OCI-LY1 (cell line): ENCODE results near the gene CTH.
"Not testable (repeated sequence)": the region's sequence is repeated elsewhere in the genome, so short reads cannot be mapped to it uniquely, and the experiment has no call there.

ENCODE experiments used
- H2AFZ ChIP-seq: fragments of 200-600 bp; sonication (generic), shearing (Covaris generic); 2 replicates; pipeline ENCODE4 v1.6.0; 2014; ENCODE audit warnings: antibody characterized with exemption, mild to moderate bottlenecking, low read length
- H3F3A ChIP-seq: fragments of 200-600 bp; sonication (generic), shearing (Covaris generic); 2 replicates; pipeline ENCODE4 v1.6.0; 2014; ENCODE audit warnings: mild to moderate bottlenecking, antibody characterized with exemption, low read length, moderate library complexity; ENCODE audit not compliant: insufficient read depth
- H3K27ac ChIP-seq: fragments of 200-600 bp; sonication (generic); 2 replicates; pipeline ENCODE4 v1.5.1; 2014; ENCODE audit warnings: low read length, mixed run types, mild to moderate bottlenecking, low read depth; ENCODE audit not compliant: poor library complexity, severe bottlenecking
- H3K27me3 ChIP-seq: fragments of 200-600 bp; sonication (generic); 2 replicates; pipeline ENCODE4 v1.6.0; 2014; ENCODE audit warnings: antibody characterized with exemption, mild to moderate bottlenecking, low read length, moderate library complexity; ENCODE audit not compliant: insufficient read depth
- H3K36me3 ChIP-seq: fragments of 200-600 bp; sonication (generic); 2 replicates; pipeline ENCODE4 v1.6.1; 2014; ENCODE audit warnings: mild to moderate bottlenecking, antibody characterized with exemption, low read length, moderate library complexity, mixed read lengths; ENCODE audit not compliant: insufficient read depth
- H3K4me1 ChIP-seq: fragments of 200-600 bp; sonication (generic); 2 replicates; pipeline ENCODE4 v1.5.1; 2014; ENCODE audit warnings: mild to moderate bottlenecking, low read length, moderate library complexity; ENCODE audit not compliant: insufficient read depth, severe bottlenecking
- H3K4me2 ChIP-seq: fragments of 200-600 bp; sonication (generic), shearing (Covaris generic); 2 replicates; pipeline ENCODE4 v1.6.1; 2014; ENCODE audit warnings: low read length
- H3K4me3 ChIP-seq: fragments of 200-600 bp; sonication (generic); 2 replicates; pipeline ENCODE4 v1.5.1; 2014; ENCODE audit warnings: low read length, low read depth, mild to moderate bottlenecking, mixed read lengths; ENCODE audit not compliant: poor library complexity, severe bottlenecking
- H3K79me2 ChIP-seq: fragments of 200-600 bp; shearing (Covaris generic); 2 replicates; pipeline ENCODE4 v1.6.1; 2016; ENCODE audit warnings: mixed run types, low read length, mixed read lengths; ENCODE audit not compliant: insufficient read depth
- H3K9ac ChIP-seq: fragments of 200-600 bp; sonication (generic), shearing (Covaris generic); 2 replicates; pipeline ENCODE4 v1.6.1; 2014; ENCODE audit warnings: mild to moderate bottlenecking, low read length, mixed read lengths
- H3K9me2 ChIP-seq: fragments of 200-600 bp; sonication (generic), shearing (Covaris generic); 2 replicates; pipeline ENCODE4 v1.6.1; 2014; ENCODE audit warnings: low read depth, mild to moderate bottlenecking, low read length, mixed read lengths
- H3K9me3 ChIP-seq: fragments of 200-600 bp; shearing (Covaris generic); 2 replicates; pipeline ENCODE4 v1.6.1; 2014; ENCODE audit warnings: low read length, mixed read lengths
- H4K20me1 ChIP-seq: fragments of 200-600 bp; sonication (generic), shearing (Covaris generic); 2 replicates; pipeline ENCODE4 v1.6.0; 2016; ENCODE audit warnings: mild to moderate bottlenecking, low read length; ENCODE audit not compliant: insufficient read depth
- EZH2 ChIP-seq: fragments of 200-600 bp; sonication (generic), shearing (Covaris generic); IDR thresholded peaks from 2 replicates; pipeline ENCODE4 v1.8.0; 2017; ENCODE audit warnings: borderline replicate concordance, mixed run types, mild to moderate bottlenecking, antibody characterized with exemption, low read length, moderate library complexity, mixed read lengths
- TF ChIP-seq, protein P1 (sequence below): fragments of 200-600 bp; sonication (generic), shearing (Covaris generic); IDR thresholded peaks from 2 replicates; pipeline ENCODE4 v1.5.1; 2017; ENCODE audit warnings: mild to moderate bottlenecking, antibody characterized with exemption, low read length, moderate library complexity, mixed read lengths

CTH gene

DNA sequence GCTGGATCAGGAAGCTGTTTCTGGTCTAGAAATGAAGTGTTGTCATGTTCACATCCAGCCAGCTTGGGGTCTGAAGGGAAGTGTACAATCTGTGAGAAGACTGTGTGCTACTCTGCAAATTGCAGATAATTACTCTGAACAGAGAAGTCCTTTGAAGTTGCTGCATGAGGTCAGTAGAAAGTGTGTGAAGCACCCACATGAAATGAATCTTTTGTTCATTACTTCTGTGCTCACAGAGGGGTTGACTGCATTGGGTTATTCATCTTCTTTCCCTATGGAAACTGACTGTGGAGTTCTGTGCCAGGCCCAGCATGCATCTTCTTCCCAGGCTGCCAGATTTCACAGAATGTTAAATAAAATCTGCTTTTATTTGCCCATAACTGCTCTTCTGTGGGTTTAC, 47.1 kb downstream of the CTH start:
- no peaks in the 10 kb centered on the region for H4K20me1 ChIP-seq
- no peaks in the 10 kb centered on the region for H3K9me3 ChIP-seq
- H3K27ac ChIP-seq = no peak overlapping the region
- no peak overlapping the region for H3K4me3 ChIP-seq
- H2AFZ ChIP-seq = no peak overlapping the region
- no peaks in the 10 kb centered on the region for H3K27me3 ChIP-seq
- H3K36me3 ChIP-seq = no peaks in the 10 kb centered on the region
- H3K4me1 ChIP-seq = no peaks in the 10 kb centered on the region
- H3F3A ChIP-seq = no peaks in the 10 kb centered on the region
- TF ChIP-seq EZH2 = no peak
- TF ChIP-seq, protein P1, sequence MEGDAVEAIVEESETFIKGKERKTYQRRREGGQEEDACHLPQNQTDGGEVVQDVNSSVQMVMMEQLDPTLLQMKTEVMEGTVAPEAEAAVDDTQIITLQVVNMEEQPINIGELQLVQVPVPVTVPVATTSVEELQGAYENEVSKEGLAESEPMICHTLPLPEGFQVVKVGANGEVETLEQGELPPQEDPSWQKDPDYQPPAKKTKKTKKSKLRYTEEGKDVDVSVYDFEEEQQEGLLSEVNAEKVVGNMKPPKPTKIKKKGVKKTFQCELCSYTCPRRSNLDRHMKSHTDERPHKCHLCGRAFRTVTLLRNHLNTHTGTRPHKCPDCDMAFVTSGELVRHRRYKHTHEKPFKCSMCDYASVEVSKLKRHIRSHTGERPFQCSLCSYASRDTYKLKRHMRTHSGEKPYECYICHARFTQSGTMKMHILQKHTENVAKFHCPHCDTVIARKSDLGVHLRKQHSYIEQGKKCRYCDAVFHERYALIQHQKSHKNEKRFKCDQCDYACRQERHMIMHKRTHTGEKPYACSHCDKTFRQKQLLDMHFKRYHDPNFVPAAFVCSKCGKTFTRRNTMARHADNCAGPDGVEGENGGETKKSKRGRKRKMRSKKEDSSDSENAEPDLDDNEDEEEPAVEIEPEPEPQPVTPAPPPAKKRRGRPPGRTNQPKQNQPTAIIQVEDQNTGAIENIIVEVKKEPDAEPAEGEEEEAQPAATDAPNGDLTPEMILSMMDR = no peak
- H3K9ac ChIP-seq = no peak overlapping the region
- no peak overlapping the region for H3K4me2 ChIP-seq
- H3K9me2 ChIP-seq = no peaks in the 10 kb centered on the region
- no peaks in the 10 kb centered on the region for H3K79me2 ChIP-seq

DNA sequence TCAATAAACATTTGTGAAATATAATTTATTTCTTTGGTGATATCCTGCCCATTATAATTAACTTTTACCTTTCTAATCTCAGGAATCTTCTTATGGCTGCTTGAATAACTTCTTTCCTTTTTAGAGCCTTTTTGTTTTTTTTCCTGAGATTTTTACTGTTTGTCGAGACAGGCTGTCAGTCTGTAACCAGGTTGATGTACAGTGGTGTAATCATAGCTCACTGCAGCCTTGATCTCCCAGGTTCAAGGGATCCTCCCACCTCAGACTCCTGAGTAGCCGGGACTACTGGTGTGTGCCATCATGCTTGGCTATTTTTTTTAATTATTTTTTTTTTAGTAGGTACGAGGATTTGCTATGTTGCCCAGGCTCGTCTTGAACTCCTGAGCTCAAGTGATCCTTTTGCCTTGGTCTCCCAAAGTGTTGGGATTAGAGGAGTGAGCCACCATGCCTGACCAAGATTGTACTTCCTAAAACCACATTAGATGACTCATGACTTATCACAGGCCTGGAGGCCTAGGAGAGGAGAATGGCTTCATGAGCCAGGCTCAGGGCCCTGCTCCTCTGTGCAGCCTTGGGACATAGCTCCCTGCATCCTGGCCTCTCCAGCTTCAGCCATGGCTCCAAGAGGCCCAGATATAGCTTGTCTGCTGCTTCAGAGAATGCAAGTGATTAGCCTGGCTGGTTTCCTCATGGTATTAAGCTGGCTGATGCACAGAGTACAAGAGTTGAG, 48.6 kb downstream of the CTH start:
- H3K36me3 ChIP-seq = no peaks in the 10 kb centered on the region
- TF ChIP-seq, protein P1 = no peak
- TF ChIP-seq EZH2 = no peak
- H3K79me2 ChIP-seq = no peaks in the 10 kb centered on the region
- H3K4me2 ChIP-seq = no peak overlapping the region
- no peak overlapping the region for H3K4me3 ChIP-seq
- H3K4me1 ChIP-seq = no peaks in the 10 kb centered on the region
- H3K9me2 ChIP-seq = no peaks in the 10 kb centered on the region
- no peak overlapping the region for H3K9ac ChIP-seq
- no peaks in the 10 kb centered on the region for H3K9me3 ChIP-seq
- no peaks in the 10 kb centered on the region for H4K20me1 ChIP-seq
- H3K27me3 ChIP-seq = no peaks in the 10 kb centered on the region
- H3K27ac ChIP-seq = no peak overlapping the region
- H2AFZ ChIP-seq = no peak overlapping the region
- no peaks in the 10 kb centered on the region for H3F3A ChIP-seq

DNA sequence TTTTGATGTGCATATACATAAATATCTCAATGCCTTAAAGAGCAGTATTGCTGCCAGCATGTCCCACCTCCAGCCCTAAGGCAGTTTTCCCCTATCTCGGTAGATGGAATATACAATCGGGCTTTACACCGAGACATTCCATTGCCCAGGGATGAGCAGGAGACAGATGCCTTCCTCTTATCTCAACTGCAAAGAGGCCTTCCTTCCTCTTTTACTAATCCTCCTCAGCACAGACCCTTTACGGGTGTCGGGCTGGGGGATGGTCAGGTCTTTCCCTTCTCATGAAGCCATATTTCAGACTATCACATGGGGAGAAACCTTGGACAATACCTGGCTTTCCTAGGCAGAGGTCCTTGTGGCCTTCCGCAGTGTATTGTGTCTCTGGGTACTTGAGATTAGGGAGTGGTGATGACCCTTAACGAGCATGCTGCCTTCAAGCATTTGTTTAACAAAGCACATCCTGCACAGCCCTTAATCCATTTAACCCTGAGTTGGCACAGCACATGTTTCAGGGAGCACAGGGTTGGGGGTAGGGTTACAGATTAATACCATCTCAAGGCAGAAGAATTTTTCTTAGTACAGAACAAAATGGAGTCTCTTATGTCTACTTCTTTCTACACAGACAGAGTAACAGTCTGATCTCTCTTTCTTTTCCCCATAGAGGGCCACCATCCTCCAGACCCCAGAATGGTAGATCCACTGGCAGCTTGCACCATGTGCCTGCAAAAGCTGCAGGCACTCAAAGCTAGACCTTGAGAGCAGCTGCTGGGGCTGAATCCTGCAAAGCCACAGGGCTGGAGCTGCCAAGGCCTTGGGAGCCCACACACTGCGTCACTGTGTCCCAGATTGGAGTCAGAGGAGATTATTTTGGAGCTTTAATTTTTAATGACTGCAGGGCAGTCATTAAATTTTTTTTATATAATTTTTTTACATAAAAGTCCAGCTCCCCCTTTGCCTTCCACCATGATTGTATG, 50.0 kb downstream of the CTH start:
- not testable (repeated sequence) for H3K79me2 ChIP-seq, H3K4me3 ChIP-seq, H3K36me3 ChIP-seq, H3K9me2 ChIP-seq, H3K4me1 ChIP-seq, H3K9me3 ChIP-seq, H3K4me2 ChIP-seq, H3F3A ChIP-seq, H4K20me1 ChIP-seq, H2AFZ ChIP-seq, H3K27ac ChIP-seq, H3K27me3 ChIP-seq, H3K9ac ChIP-seq
